DND-41 (cell line): ENCODE data around the gene SRP19.

Experiments
- ATAC-seq: fragments of 200-7000 bp; cut with Tn5 transposase; 3 replicates; pipeline ENCODE4 v1.9.1; 2021; ENCODE audit warnings: low read depth; ENCODE audit not compliant: insufficient read depth
- DNase-seq: peaks from one replicate; pipeline ENCODE4 v3.0.0-alpha.2; 2020
- H2AFZ ChIP-seq: 2 replicates; pipeline ENCODE4 v1.6.0; 2012; ENCODE audit warnings: low read depth, low read length
- H3K27ac ChIP-seq: 2 replicates; pipeline ENCODE4 v1.5.1; 2012; ENCODE audit warnings: low read length, inconsistent platforms
- H3K27me3 ChIP-seq: fragments of 200-600 bp; sonication (generic); 2 replicates; pipeline ENCODE4 v1.6.0; 2012; ENCODE audit warnings: low read length, mild to moderate bottlenecking, inconsistent platforms; ENCODE audit not compliant: insufficient read depth, poor library complexity
- H3K36me3 ChIP-seq: 2 replicates; pipeline ENCODE4 v1.5.1; 2012; ENCODE audit warnings: low read length, inconsistent platforms; ENCODE audit not compliant: insufficient read depth
- H3K4me1 ChIP-seq: 2 replicates; pipeline ENCODE4 v1.5.1; 2012; ENCODE audit warnings: mild to moderate bottlenecking, low read length; ENCODE audit not compliant: insufficient read depth
- H3K4me2 ChIP-seq: 2 replicates; pipeline ENCODE4 v1.6.0; 2012; ENCODE audit warnings: mild to moderate bottlenecking, moderate library complexity, low read length, inconsistent platforms; ENCODE audit not compliant: insufficient read depth
- H3K4me3 ChIP-seq, 2 experiments: fragments of 200-600 bp in 1 of 2; shearing (Covaris generic) in 1 of 2; 2 replicates each; pipeline ENCODE4 v1.5.1; 2012 to 2016; ENCODE audit warnings: inconsistent platforms in 2 of 2, low read length in 2 of 2, mild to moderate bottlenecking in 2 of 2, low read depth in 1 of 2, moderate library complexity in 1 of 2
- H3K79me2 ChIP-seq: 2 replicates; pipeline ENCODE4 v1.6.0; 2012; ENCODE audit warnings: low read length, inconsistent platforms; ENCODE audit not compliant: insufficient read depth
- H3K9ac ChIP-seq: 2 replicates; pipeline ENCODE4 v1.6.0; 2012; ENCODE audit warnings: low read depth, mild to moderate bottlenecking, inconsistent platforms, low read length, moderate library complexity
- H3K9me3 ChIP-seq: 2 replicates; pipeline ENCODE4 v1.5.1; 2012; ENCODE audit warnings: low read length, moderate library complexity, mild to moderate bottlenecking, inconsistent platforms; ENCODE audit not compliant: insufficient read depth, severe bottlenecking
- H4K20me1 ChIP-seq: 2 replicates; pipeline ENCODE4 v1.6.0; 2012; ENCODE audit warnings: low read length; ENCODE audit not compliant: insufficient read depth
- EZH2 ChIP-seq: IDR thresholded peaks from 3 replicates; pipeline ENCODE4 v1.6.1; 2012; ENCODE audit warnings: borderline replicate concordance, low read depth, mild to moderate bottlenecking, moderate library complexity, low read length, inconsistent platforms; ENCODE audit not compliant: severe bottlenecking
- TF ChIP-seq, protein P1 (sequence below): IDR thresholded peaks from 2 replicates; pipeline ENCODE4 v1.5.1; 2012; ENCODE audit warnings: borderline replicate concordance, low read length, moderate library complexity, mild to moderate bottlenecking; ENCODE audit not compliant: poor library complexity, severe bottlenecking; ENCODE audit errors: extremely low read depth

The SRP19 gene

DNA sequence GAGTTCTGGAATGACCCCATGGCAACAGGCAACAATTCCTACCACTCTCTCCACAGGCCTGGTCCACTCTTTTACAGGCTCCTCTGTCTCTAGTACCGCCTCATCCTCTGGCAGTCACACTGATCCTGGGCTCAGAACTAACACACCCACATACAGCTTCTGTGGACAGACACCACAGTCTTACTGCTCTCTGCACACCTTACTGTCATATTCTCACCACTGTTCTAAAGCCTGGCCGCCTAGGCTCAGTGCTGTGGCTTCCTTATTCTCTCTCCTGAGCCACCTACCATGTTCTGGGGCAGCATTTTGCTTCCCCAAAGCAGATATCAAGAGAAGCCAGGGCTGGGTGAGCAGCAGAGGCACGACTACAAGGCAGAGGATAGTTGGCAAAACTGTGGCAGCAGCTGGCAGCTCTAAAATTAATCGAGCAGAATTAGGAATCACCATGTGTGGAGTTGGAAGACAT is 46.1 kb downstream of the SRP19 start:
- no peak for TF ChIP-seq EZH2
- TF ChIP-seq, protein P1, sequence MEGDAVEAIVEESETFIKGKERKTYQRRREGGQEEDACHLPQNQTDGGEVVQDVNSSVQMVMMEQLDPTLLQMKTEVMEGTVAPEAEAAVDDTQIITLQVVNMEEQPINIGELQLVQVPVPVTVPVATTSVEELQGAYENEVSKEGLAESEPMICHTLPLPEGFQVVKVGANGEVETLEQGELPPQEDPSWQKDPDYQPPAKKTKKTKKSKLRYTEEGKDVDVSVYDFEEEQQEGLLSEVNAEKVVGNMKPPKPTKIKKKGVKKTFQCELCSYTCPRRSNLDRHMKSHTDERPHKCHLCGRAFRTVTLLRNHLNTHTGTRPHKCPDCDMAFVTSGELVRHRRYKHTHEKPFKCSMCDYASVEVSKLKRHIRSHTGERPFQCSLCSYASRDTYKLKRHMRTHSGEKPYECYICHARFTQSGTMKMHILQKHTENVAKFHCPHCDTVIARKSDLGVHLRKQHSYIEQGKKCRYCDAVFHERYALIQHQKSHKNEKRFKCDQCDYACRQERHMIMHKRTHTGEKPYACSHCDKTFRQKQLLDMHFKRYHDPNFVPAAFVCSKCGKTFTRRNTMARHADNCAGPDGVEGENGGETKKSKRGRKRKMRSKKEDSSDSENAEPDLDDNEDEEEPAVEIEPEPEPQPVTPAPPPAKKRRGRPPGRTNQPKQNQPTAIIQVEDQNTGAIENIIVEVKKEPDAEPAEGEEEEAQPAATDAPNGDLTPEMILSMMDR: no peak
- ATAC-seq (no peak; the same call in 2 of the 3 replicates), DNase-seq (no peak)
- H3K4me3 ChIP-seq: no peak overlapping the region
- H2AFZ ChIP-seq: no peak overlapping the region
- H3K9ac ChIP-seq: no peak overlapping the region
- no peak overlapping the region for H3K27ac ChIP-seq
- H3K9me3 ChIP-seq: no peaks in the 10 kb centered on the region
- H3K36me3 ChIP-seq: peaks cover 60% of the 10 kb centered on the region
- no peak overlapping the region for H3K4me2 ChIP-seq
- no peaks in the 10 kb centered on the region for H3K4me1 ChIP-seq
- H3K79me2 ChIP-seq: peaks cover 57% of the 10 kb centered on the region
- H4K20me1 ChIP-seq: peaks cover 13% of the 10 kb centered on the region
- no peaks in the 10 kb centered on the region for H3K27me3 ChIP-seq

DNA sequence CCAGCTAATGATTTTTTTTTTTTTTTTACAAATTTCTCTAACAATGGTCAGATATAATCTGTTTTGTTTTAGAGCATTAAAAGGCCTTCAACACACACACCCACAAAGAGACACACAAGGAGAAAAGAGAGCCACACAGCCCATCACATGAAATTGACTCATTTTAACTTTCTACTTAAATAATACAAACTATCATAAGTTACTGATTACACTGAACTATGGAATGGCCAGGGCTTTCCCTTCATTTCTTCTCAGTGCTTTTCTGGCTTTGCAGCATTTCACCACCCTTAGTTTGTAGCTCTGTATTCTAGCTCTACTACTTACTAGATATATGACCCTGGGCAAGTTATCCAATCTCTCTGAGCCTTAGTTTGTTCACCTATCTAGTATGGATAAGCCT is 47.8 kb downstream of the SRP19 start:
- DNase-seq: no peak
- Histone ChIP-seq H3K27me3 (no peaks in the 10 kb centered on the region), H3K79me2 (peaks cover 59% of the 10 kb centered on the region), H4K20me1 (peaks cover 9% of the 10 kb centered on the region), H3K9ac (no peak overlapping the region), H3K9me3 (no peaks in the 10 kb centered on the region), H3K4me3 (no peak overlapping the region), H3K4me1 (no peaks in the 10 kb centered on the region), H3K36me3 (peaks cover 55% of the 10 kb centered on the region), H3K27ac (no peak overlapping the region), H3K4me2 (no peak overlapping the region), H2AFZ (no peak overlapping the region)
- no peak for ATAC-seq
- TF ChIP-seq, protein P1: no peak
- TF ChIP-seq EZH2: no peak

DNA sequence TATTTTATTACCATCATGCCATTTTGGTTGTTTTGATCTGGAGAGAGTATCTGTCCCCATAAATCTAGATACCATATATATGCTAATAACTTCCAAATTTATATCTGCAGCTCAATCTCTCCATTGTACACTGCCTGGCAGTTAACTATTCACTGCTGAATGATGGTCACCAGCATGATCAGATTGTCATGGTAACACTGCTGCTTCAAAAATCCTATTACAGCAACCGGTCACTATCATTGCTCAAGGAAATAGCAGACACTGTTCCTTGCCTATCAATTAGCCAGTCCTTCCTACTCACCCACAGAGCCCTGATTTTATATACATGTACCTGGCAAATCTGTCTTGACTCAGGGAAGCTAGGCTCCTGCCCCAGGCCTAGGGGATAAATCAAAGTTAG is 49.4 kb downstream of the SRP19 start:
- Histone ChIP-seq H3K36me3 (peaks cover 60% of the 10 kb centered on the region), H4K20me1 (peaks cover 9% of the 10 kb centered on the region), H3K4me3 (no peak overlapping the region), H3K79me2 (peaks cover 64% of the 10 kb centered on the region), H3K27me3 (no peaks in the 10 kb centered on the region), H3K9me3 (no peaks in the 10 kb centered on the region), H3K4me2 (no peak overlapping the region), H3K4me1 (no peaks in the 10 kb centered on the region), H3K9ac (no peak overlapping the region), H3K27ac (no peak overlapping the region), H2AFZ (no peak overlapping the region)
- TF ChIP-seq, protein P1: no peak
- TF ChIP-seq EZH2: no peak
- ATAC-seq (no peak), DNase-seq (no peak)

DNA sequence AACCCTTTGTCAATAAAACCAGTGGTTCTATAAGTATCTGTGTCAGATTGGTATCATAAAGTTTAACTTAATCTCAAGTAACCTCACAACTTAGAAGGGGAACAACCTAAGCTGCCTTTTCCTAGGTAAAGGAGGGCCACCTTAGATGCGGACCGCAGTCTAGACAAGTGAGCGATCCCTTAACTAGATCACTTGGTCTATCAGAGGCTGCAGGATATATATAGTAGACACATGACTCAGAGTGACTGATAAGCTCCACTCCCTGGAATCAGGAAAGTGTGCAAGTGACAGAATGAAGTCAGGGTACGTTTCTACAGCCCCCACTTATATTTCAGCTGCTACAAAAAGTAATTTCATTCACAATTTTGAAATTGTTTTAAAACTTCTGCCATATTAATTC is 53.5 kb downstream of the SRP19 start:
- ATAC-seq: no peak
- H3K79me2 ChIP-seq: peaks cover 70% of the 10 kb centered on the region
- no peak for DNase-seq
- no peaks in the 10 kb centered on the region for H3K27me3 ChIP-seq
- peaks cover 31% of the 10 kb centered on the region for H3K4me1 ChIP-seq
- no peak for TF ChIP-seq EZH2
- TF ChIP-seq, protein P1: no peak
- H4K20me1 ChIP-seq: 0 out of 2 replicates have a peak, but pooled peaks cover 5% of the 10 kb centered on the region
- H3K4me3 ChIP-seq: no peak overlapping the region
- H3K27ac ChIP-seq: no peak overlapping the region
- no peaks in the 10 kb centered on the region for H3K9me3 ChIP-seq
- H3K4me2 ChIP-seq: no peak overlapping the region
- H3K9ac ChIP-seq: no peak overlapping the region
- peaks cover 70% of the 10 kb centered on the region for H3K36me3 ChIP-seq
- no peak overlapping the region for H2AFZ ChIP-seq
